Activated CD4-positive, alpha-beta T cell treated with anti-CD3 and anti-CD28 coated beads, Interleukin-2, amount 50 U/mL, for 48 hours (primary cell): ENCODE data around the gene PCED1B.

Experiments
- DNase-seq, 2 experiments: peaks; one replicate each; pipeline ENCODE4 v3.0.0-alpha.2; 2020

Gene PCED1B

GRCh38 chr12:47214001-47214619 lies 134.7 kb downstream of the PCED1B start:
- DNase-seq: no peak

- DNase-seq: peak; percentile 62 to 74
These were observed 135.3 kb downstream of the PCED1B start for GRCh38 chr12:47214771-47215170.

- peak; percentile 70 to 73 for DNase-seq
These were observed 136.8 kb downstream of the PCED1B start for GRCh38 chr12:47216150-47216677.

- peak in 1 of 2 experiments; percentile 46 for DNase-seq
These were observed 138.1 kb downstream of the PCED1B start for GRCh38 chr12:47217595-47217869.

GRCh38 chr12:47218191-47218654 lies 138.8 kb downstream of the PCED1B start:
- peak in 1 of 2 experiments; percentile 66 for DNase-seq

GRCh38 chr12:47219243-47219642 lies 139.8 kb downstream of the PCED1B start:
- no peak for DNase-seq

- no peak for DNase-seq
These were observed 142.0 kb downstream of the PCED1B start for GRCh38 chr12:47221256-47222023.

GRCh38 chr12:47222520-47223030 lies 143.2 kb downstream of the PCED1B start:
- DNase-seq: no peak

GRCh38 chr12:47223031-47223847 lies 143.8 kb downstream of the PCED1B start:
- no peak for DNase-seq

GRCh38 chr12:47223848-47224213 lies 144.4 kb downstream of the PCED1B start:
- no peak for DNase-seq

GRCh38 chr12:47224563-47225133 lies 145.2 kb downstream of the PCED1B start:
- DNase-seq: no peak

- no peak for DNase-seq
These were observed 145.9 kb downstream of the PCED1B start for GRCh38 chr12:47225356-47225755.

GRCh38 chr12:47226199-47226598 lies 146.8 kb downstream of the PCED1B start:
- DNase-seq: no peak

GRCh38 chr12:47228802-47229201 lies 149.4 kb downstream of the PCED1B start:
- no peak for DNase-seq

- no peak for DNase-seq
These were observed 152.0 kb downstream of the PCED1B start for GRCh38 chr12:47231456-47231855.

GRCh38 chr12:47234576-47235141 lies 155.2 kb downstream of the PCED1B start:
- no peak for DNase-seq

GRCh38 chr12:47235258-47236040 lies 156.0 kb downstream of the PCED1B start:
- no peak for DNase-seq

- no peak for DNase-seq
These were observed 156.8 kb downstream of the PCED1B start for GRCh38 chr12:47236109-47236714.

- DNase-seq: no peak
These were observed 158.4 kb downstream of the PCED1B start for GRCh38 chr12:47237751-47238211.

GRCh38 chr12:47238669-47239114 lies 159.3 kb downstream of the PCED1B start:
- DNase-seq: no peak

- DNase-seq: no peak
These were observed 163.0 kb downstream of the PCED1B start for GRCh38 chr12:47242426-47242825.
